ENCODE results near the gene GATA2. TPM values are rescaled to one million over a fixed set of nuclear protein-coding genes. Genes with fewer than 3 reads are reported as not detected.

Gene GATA2
- total and polyA plus RNA-seq, 2 of the 13 experiments (the other 11 are each of a cell fraction or from before 2014, with no cell fraction given), result 3.5 to 6.2 TPM

- no TSS peak for BruUV-seq (replicated peaks)
- no peak overlapping the region for H2AFZ ChIP-seq (ENCODE audit: low read length)
- CTCF ChIA-PET (ENCODE audit: low intra/inter-chr PET ratio, low total read pairs), result no interaction called here
- TF ChIP-seq MEIS1 (CRISPR knock-in tag; IDR thresholded peaks at IDR 0.05; ENCODE audit: borderline replicate concordance) (no peak), ZNF703 (CRISPR knock-in tag; IDR thresholded peaks at IDR 0.05; ENCODE audit: borderline replicate concordance) (no peak), CCAR2 (optimal IDR thresholded peaks at IDR 0.05; ENCODE audit: low read depth, low read length) (no peak), ELF1 (CRISPR knock-in tag; IDR thresholded peaks at IDR 0.05) (no peak), RNF2 (conservative IDR thresholded peaks at IDR 0.05; ENCODE audit: low read depth) (no peak), JARID2 (CRISPR knock-in tag; IDR thresholded peaks at IDR 0.05; ENCODE audit: insufficient replicate concordance) (no peak), ZNF788 (CRISPR knock-in tag; IDR thresholded peaks at IDR 0.05; ENCODE audit: borderline replicate concordance) (no peak)
- no peaks in the 10 kb centered on the region for H3K9me3 ChIP-seq (ENCODE audit: low read length)
- H3K79me2 ChIP-seq (ENCODE audit: insufficient read depth, low read length), result peaks cover 5% of the 10 kb centered on the region
- no peak overlapping the region for H3K4me3 ChIP-seq (replicated peaks in 1 of 3; ENCODE audit: insufficient read depth in 1 of 3, low read depth in 2 of 3, low read length in 3 of 3)
- in situ Hi-C loops (cut with HindIII; ENCODE audit: extremely low pct_ligation_motif_present, low pct_unique_long_range_greater_than_20kb), result loop anchor here (5.0 kb wide), 2 partner anchors 58 to 178 kb away; no protein-coding TSS in a partner anchor
- no peak overlapping the region for H3K9ac ChIP-seq (ENCODE audit: insufficient read depth, low read depth, low read length)
- ATAC-seq, result no peak
- intact Hi-C loops (cut with micrococcal nuclease; ENCODE audit: unreplicated experiment), result no loop called here
- H3K27me3 ChIP-seq (ENCODE audit: control insufficient read depth in 1 of 2, insufficient read depth in 2 of 2, low read length in 2 of 2), result no peaks in the 10 kb centered on the region
- peaks cover 20% of the 10 kb centered on the region for H3K4me1 ChIP-seq (ENCODE audit: insufficient read depth, low read length)
- no peak for DNase-seq (ENCODE audit: low spot score)
- no peak overlapping the region for H3K4me2 ChIP-seq (ENCODE audit: low read depth, low read length)
- POLR2A ChIA-PET, result no interaction called here
- 95% methylated on average over 20 of the region's 29 CpGs for WGBS (ENCODE audit: low lambda C conversion rate)
- peaks cover 6% of the 10 kb centered on the region; the same call in 1 of the 2 replicates for H4K20me1 ChIP-seq (ENCODE audit: insufficient read depth, low read length)
- no peak for FAIRE-seq
- peaks cover 6 to 40% of the 10 kb centered on the region in 2 experiments; a peak in 3 of 5 replicates for H3K36me3 ChIP-seq (replicated peaks in 1 of 2; ENCODE audit: control insufficient read depth in 1 of 2, insufficient read depth in 2 of 2, low read length in 2 of 2)
- no peak overlapping the region for H3K27ac ChIP-seq (ENCODE audit: extremely low read length, insufficient read depth, low read length)
Measured at GRCh38 chr3:128485282-128486204, 7.5 kb downstream of the GATA2 start.
